Loucy (cell line): Measurements from ENCODE around the gene SAPCD2.

Experiments used
- H2AFZ ChIP-seq: fragments of 200-600 bp; sonication (generic); 2 replicates; pipeline ENCODE4 v1.6.0; 2016; ENCODE audit warnings: antibody characterized with exemption, mild to moderate bottlenecking, low read length, moderate library complexity
- H3F3A ChIP-seq: fragments of 200-600 bp; 2 replicates; pipeline ENCODE4 v1.6.0; 2016; ENCODE audit warnings: antibody characterized with exemption, low read depth, mild to moderate bottlenecking
- H3K27me3 ChIP-seq: fragments of 200-600 bp; sonication (generic); 2 replicates; pipeline ENCODE4 v1.6.1; 2014; ENCODE audit warnings: low read length, mild to moderate bottlenecking; ENCODE audit not compliant: insufficient read depth, poor library complexity, severe bottlenecking
- H3K36me3 ChIP-seq: fragments of 200-600 bp; sonication (generic); 2 replicates; pipeline ENCODE4 v1.6.1; 2016; ENCODE audit warnings: low read length; ENCODE audit not compliant: insufficient read depth
- H3K4me1 ChIP-seq: fragments of 200-600 bp; sonication (generic); 2 replicates; pipeline ENCODE4 v1.5.1; 2014; ENCODE audit warnings: low read length, mild to moderate bottlenecking; ENCODE audit not compliant: insufficient read depth, poor library complexity, severe bottlenecking
- H3K4me2 ChIP-seq: fragments of 200-600 bp; sonication (generic); 2 replicates; pipeline ENCODE4 v1.6.0; 2014; ENCODE audit warnings: antibody characterized with exemption, low read length, low read depth, mild to moderate bottlenecking; ENCODE audit not compliant: poor library complexity, severe bottlenecking
- H3K4me3 ChIP-seq: fragments of 200-600 bp; sonication (generic); 2 replicates; pipeline ENCODE4 v1.5.1; 2014; ENCODE audit warnings: low read length, mild to moderate bottlenecking, mixed read lengths; ENCODE audit not compliant: poor library complexity, severe bottlenecking
- H3K79me2 ChIP-seq: fragments of 200-600 bp; sonication (generic); 2 replicates; pipeline ENCODE4 v1.6.1; 2014; ENCODE audit warnings: low read length; ENCODE audit not compliant: insufficient read depth
- H3K9ac ChIP-seq: fragments of 200-600 bp; sonication (generic); 2 replicates; pipeline ENCODE4 v1.6.0; 2014; ENCODE audit warnings: mild to moderate bottlenecking, low read depth, low read length, moderate library complexity; ENCODE audit not compliant: poor library complexity, severe bottlenecking
- H3K9me2 ChIP-seq: fragments of 200-600 bp; sonication (generic); replicated peaks from 2 replicates; pipeline ENCODE4 v1.6.1; 2016; ENCODE audit warnings: low read depth, low read length, mixed read lengths
- H3K9me3 ChIP-seq: fragments of 200-600 bp; sonication (generic); 2 replicates; pipeline ENCODE4 v1.6.1; 2014; ENCODE audit warnings: mild to moderate bottlenecking, antibody characterized with exemption, low read length, low read depth; ENCODE audit not compliant: insufficient read depth
- H4K20me1 ChIP-seq: fragments of 200-600 bp; sonication (generic); 2 replicates; pipeline ENCODE4 v1.6.0; 2014; ENCODE audit warnings: antibody characterized with exemption, low read length, mild to moderate bottlenecking; ENCODE audit not compliant: insufficient read depth, poor library complexity, severe bottlenecking
- CTCF ChIP-seq: fragments of 200-600 bp; sonication (generic); conservative IDR thresholded peaks from 2 replicates; pipeline ENCODE4 v1.5.1; 2014; ENCODE audit warnings: mild to moderate bottlenecking, antibody characterized with exemption, low read length
- EZH2phosphoT487 ChIP-seq: fragments of 200-600 bp; IDR thresholded peaks from 2 replicates; pipeline ENCODE4 v1.6.1; 2018; ENCODE audit warnings: antibody characterized with exemption, mild to moderate bottlenecking, moderate library complexity, borderline replicate concordance

Gene SAPCD2

DNA sequence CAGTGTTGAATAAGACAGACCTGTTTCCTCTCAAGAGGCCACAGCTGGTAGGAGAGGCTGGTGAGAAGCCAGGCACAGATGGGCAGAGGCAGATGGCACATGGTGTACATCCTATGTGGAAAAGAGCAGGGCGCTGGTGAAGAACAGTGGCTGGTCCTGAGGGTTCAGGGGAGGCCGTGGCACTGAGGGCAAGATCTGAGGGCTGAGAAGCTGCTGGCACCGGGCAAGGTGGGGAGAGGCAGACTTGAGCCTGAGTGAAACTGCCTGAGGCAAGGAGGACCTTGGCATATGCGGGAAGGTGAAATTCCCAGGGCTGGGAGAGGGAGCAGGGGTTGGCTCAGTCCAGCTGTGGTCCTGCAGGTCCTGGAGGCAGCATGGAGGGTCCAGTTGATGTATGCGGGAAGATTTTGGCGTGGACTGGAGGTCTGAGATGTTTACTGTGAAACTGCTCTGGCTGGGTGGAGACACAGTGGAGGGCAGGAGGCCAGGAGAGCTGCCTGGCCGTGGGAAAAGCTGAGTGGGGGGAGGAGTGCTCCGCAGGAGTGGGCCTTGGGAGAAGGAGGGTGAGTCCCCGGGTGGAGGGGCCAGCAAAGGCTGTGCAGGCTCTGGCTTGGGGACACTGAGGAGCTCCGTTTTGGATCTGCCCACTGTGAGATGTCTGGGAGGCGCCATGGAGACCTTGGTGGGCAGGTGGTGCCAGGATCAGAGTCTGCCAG is 19.0 kb upstream of the SAPCD2 start:
- no peak overlapping the region for H2AFZ ChIP-seq
- H3K9me2 ChIP-seq: no peaks in the 10 kb centered on the region
- no peaks in the 10 kb centered on the region for H3K9me3 ChIP-seq
- peak overlapping the region; percentile 88 for H3K4me3 ChIP-seq
- no peaks in the 10 kb centered on the region for H3F3A ChIP-seq
- peaks cover 20% of the 10 kb centered on the region for H3K4me1 ChIP-seq
- TF ChIP-seq CTCF: no peak
- TF ChIP-seq EZH2phosphoT487: no peak
- H3K36me3 ChIP-seq: no peaks in the 10 kb centered on the region
- no peaks in the 10 kb centered on the region for H4K20me1 ChIP-seq
- peak overlapping the region; percentile 85 for H3K4me2 ChIP-seq
- peak overlapping the region; percentile 48 for H3K9ac ChIP-seq
- H3K27me3 ChIP-seq: no peaks in the 10 kb centered on the region
- peaks cover 39% of the 10 kb centered on the region for H3K79me2 ChIP-seq

DNA sequence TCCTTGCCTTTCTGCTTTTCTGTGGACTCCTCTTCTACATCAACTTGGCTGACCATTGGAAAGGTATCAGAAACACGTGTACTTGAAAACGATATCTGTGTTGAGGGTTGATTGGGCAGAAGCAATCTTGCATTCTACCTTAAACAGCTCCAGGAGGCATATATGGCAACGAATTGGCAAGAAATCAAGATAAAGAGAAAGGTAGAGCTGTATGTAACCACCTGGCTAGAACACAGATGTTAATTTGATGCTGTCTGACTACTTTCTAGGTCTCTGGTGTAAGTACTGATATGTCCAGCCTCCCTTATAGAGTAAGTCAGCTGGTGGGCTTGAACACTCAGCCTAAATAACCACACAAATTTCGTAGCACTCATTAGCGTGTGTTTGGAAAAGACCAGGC is 17.8 kb upstream of the SAPCD2 start:
- Histone ChIP-seq H3K4me2 (peak overlapping the region; percentile 85), H3K9me3 (no peaks in the 10 kb centered on the region), H3K4me1 (peaks cover 20% of the 10 kb centered on the region), H2AFZ (no peak overlapping the region), H4K20me1 (no peaks in the 10 kb centered on the region), H3K9me2 (no peaks in the 10 kb centered on the region), H3K9ac (peak overlapping the region; percentile 92), H3K79me2 (peaks cover 39% of the 10 kb centered on the region), H3K36me3 (no peaks in the 10 kb centered on the region), H3F3A (no peaks in the 10 kb centered on the region), H3K4me3 (peak overlapping the region; percentile 88), H3K27me3 (no peaks in the 10 kb centered on the region)
- TF ChIP-seq CTCF (no peak), EZH2phosphoT487 (no peak)

DNA sequence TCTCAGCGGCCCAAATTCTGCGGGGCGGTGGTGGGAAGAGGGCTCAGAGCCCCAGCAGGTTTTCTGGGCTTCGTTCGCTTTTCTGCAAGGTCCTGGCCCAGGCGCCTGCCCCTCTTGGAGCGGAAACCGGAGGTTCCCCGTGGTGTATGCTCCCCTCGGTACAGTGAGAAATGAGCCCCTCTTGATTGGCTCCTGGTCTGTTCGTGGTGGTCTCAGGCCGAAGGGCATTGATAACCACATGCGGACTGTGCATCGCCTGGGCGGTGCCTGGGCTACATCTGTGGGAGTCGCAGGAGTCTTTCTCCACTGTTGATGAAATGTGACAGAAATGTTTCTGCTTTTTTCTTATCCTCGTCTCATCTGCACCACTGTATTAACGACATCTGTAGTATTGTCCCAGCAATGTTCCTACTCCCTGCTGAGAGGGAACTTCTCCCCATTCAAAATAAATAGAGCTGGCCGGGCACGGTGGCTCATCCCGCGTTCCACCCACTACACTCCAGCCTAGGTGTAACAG is 17.1 kb upstream of the SAPCD2 start:
- Histone ChIP-seq H3K4me1 (peaks cover 20% of the 10 kb centered on the region), H2AFZ (peak overlapping the region; percentile 87), H3K79me2 (peaks cover 39% of the 10 kb centered on the region)

More for the DNA sequence above, 17.1 kb upstream of the SAPCD2 start:
- TF ChIP-seq CTCF (no peak), EZH2phosphoT487 (no peak)
- no peaks in the 10 kb centered on the region for H3K36me3 ChIP-seq
- H4K20me1 ChIP-seq: no peaks in the 10 kb centered on the region
- H3K9me3 ChIP-seq: no peaks in the 10 kb centered on the region
- H3F3A ChIP-seq: no peaks in the 10 kb centered on the region
- peak overlapping the region; percentile 85 for H3K4me2 ChIP-seq
- H3K9me2 ChIP-seq: no peaks in the 10 kb centered on the region
- H3K9ac ChIP-seq: peak overlapping the region; percentile 92
- peak overlapping the region; percentile 88 for H3K4me3 ChIP-seq
- H3K27me3 ChIP-seq: no peaks in the 10 kb centered on the region
